ENCODE measurements around the gene MDH1.

MDH1 gene

GRCh38 chr2:63639344-63639743 lies 50.6 kb downstream of the MDH1 start:
- no peak for DNase-seq (ENCODE audit: low spot score)

- no peak for DNase-seq (ENCODE audit: low spot score)
Measured at GRCh38 chr2:63642946-63643345, 54.2 kb downstream of the MDH1 start.

- DNase-seq (ENCODE audit: low spot score), result no peak
Measured at GRCh38 chr2:63643486-63643885, 54.7 kb downstream of the MDH1 start.

GRCh38 chr2:63648632-63649031 lies 59.9 kb downstream of the MDH1 start:
- DNase-seq (ENCODE audit: low spot score), result no peak

- no peak for DNase-seq (ENCODE audit: low spot score)
Measured at GRCh38 chr2:63649829-63650228, 61.1 kb downstream of the MDH1 start.

GRCh38 chr2:63650756-63651155 lies 62.0 kb downstream of the MDH1 start:
- no peak for DNase-seq (ENCODE audit: low spot score)

- DNase-seq (ENCODE audit: low spot score), result no peak
Measured at GRCh38 chr2:63651356-63651755, 62.6 kb downstream of the MDH1 start.

GRCh38 chr2:63651861-63652651 lies 63.3 kb downstream of the MDH1 start:
- DNase-seq (ENCODE audit: low spot score), result no peak

- DNase-seq (ENCODE audit: low spot score), result no peak
Measured at GRCh38 chr2:63652652-63652985, 63.9 kb downstream of the MDH1 start.

GRCh38 chr2:63654959-63655358 lies 66.2 kb downstream of the MDH1 start:
- no peak for DNase-seq (ENCODE audit: low spot score)

Data from ecto neural progenitor cell (in vitro differentiated cells).